Measurements from ENCODE around the gene PEX1. TPM values are rescaled to one million over a fixed set of nuclear protein-coding genes. Genes with fewer than 3 reads are reported as not detected.
"Not testable (repeated sequence)": the region's sequence is repeated elsewhere in the genome, so short reads cannot be mapped to it uniquely, and the experiment has no call there.

The PEX1 gene
- total RNA-seq, 1 experiment from 2014 or later: 7.2 TPM

DNA sequence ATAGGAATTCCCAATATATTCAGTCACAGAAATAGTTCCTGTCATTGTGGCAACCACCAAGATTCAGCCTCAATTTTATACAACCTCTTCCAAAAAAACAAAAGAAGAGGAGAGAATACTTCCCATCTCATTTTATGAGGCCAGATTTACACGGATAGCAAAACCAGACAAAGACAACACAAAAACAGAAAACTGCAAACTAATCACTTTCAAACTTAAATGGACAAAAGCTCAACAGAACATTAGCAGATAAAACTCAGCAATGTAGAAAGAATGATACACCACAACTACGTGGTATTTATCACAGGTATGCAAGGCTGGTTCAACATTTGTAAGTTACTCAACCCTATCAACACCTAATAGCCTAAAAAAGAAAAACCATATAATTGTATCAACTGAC, 22.0 kb downstream of the PEX1 start:
- DNase-seq (ENCODE audit: low read depth): no peak

DNA sequence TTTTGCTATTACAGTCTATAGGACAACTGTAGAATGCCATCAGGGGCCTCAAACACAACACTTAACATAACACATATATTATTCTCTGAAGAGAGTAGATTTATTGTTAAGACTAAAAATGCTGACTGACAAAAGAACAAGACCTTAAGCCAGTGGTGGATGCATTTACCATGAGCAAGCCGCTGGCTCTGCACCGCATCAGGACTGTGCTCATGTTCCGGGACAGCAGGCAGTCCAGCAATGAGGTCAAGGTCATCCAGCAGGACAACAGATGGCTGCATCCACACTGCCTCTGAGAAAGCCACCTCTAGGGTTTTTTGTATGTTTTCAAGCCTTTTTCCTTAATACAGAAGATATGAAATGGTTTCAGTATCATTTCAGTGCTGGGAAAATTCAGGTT, 23.8 kb downstream of the PEX1 start:
- DNase-seq (ENCODE audit: low read depth): no peak

DNA sequence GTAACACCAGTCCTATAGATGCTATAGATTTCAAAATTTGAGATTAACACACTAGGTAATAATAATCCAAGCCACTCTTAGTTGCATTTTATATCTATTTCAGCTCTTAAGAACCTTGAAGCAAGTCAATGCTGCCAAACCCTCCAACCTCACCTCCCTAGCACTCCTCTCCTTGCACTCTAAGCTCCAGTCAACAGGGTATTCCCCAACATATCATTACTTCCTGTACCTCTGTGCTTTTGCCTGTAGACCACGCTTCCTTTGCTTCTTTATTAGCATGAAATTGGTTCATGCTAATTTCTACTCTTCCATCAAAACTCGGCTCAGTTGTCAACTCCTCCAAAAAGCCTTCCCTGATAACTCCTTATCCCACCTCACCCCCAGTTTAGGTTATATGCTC, 24.6 kb downstream of the PEX1 start:
- DNase-seq (ENCODE audit: low read depth): no peak

DNA sequence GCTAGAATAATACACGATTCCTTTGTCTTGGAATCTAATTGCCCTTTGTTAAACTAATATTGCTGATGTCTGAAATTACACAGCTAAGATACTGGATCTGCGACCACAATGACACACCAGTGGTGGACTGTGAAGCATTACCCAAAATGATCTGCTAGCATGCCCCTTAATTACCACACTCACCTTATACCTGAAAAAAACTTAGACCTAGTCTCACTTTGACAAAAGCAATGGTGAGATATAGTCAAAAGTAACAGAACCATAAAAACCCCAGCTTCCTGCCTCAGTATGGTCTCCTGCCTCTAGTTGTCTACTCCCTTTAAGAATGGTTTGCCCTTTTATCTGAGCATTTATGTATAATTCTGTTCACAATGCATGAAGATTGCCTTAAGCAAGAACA, 29.8 kb downstream of the PEX1 start:
- no peak for DNase-seq (ENCODE audit: low read depth)

DNA sequence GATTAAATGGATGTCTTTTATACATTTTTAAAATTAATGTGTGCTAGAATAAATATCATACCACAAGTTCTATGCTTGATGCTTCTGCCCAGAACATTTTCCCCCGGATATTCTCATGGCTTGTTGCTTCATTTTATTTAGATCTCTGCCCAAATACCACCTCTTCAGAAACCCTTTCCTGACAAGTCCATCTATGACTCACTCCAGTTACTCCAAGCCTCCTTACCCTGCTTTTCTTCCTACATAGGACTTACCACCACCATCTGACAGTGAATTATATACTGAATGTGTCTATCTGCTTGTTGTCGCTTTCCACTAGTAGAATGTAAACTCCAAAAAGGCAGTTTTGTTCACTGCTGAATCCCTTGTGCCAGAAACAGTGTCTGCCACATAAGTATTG, 31.4 kb downstream of the PEX1 start:
- DNase-seq (ENCODE audit: low read depth): peak; percentile 49

DNA sequence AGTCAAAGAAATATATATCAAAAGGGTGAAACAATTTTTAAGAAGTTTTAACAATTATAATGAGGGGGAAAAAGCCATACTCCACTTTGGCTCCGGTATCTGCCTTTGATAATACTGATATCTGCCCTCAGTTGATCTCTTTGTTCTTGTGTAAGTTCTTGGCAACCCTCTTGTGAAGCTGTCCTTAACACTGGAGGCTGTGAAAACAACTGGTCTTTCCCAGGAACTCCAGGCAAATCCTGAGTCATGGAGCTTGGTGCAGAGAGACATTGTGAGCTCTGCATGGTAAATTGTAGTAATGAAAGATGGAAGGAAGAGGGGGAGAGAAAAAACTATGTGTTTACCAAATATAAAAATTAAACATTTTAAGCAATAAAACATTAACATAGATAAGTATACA, 38.7 kb downstream of the PEX1 start:
- no peak for DNase-seq (ENCODE audit: low read depth)

DNA sequence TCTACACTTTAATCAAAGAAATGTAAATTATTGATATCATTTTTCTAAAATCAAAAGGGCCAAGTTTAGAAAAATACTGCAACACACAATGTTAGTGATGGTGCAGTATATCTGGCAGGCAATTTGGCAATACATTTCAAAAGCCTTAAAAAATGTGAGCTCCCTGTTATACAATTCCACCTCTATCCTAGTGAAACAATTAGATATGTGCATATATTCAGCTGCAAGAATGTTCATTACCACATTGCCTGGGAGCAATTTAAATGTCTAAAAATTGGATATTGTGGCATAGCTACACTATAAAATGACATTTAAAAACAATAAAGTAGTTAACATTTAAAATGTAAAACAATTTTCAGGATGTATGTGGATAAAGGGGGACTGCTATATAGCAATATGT, 40.5 kb downstream of the PEX1 start:
- DNase-seq (ENCODE audit: low read depth): no peak

DNA sequence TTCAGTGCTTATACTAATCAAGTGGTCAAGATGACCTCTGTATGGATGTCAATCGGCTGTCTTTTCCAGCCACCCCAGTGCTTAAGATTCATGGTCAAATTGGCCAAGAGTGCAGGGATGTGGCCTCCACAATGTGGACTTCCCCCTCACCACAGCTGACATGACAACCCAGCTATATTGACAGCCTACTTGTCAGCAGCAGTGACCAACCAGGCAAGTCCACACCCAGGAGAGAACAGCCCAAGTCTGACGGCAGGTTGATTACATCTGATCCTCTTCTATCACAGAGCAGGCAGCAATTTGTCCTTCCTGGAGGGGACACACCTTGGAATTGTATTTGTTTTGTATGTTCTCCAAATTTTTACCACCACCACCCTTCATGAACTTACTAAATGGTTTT, 42.3 kb downstream of the PEX1 start:
- DNase-seq (ENCODE audit: low read depth): no peak

DNA sequence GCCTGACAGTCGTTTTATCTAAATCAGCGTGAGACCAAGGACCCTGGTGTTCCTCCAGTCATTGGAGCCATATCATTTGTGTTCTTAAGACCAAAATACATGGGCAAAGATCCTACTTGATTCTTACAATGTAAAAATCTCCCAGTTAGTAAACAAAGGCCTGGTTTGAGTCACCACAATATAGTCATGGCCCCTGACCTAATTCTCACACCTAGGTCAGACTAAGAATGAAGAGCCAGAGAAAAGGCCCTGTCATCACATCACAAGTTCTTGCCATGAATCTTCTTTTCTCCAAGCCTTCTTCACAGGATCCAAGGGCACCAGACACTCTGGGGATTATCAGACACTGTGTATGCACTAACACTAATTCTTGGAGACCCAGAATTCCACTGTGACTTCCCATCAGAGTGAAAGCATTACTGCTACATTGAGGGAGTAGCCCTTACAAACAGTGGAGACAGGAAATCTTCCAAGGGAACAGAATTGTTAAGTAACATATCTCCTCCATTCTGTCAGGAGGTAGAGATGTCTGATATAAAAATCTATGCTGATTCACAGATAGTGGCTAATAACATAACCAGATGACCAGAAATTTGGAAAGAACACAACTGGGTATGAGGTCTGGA, 42.9 kb downstream of the PEX1 start:
- DNase-seq (ENCODE audit: low read depth): no peak

DNA sequence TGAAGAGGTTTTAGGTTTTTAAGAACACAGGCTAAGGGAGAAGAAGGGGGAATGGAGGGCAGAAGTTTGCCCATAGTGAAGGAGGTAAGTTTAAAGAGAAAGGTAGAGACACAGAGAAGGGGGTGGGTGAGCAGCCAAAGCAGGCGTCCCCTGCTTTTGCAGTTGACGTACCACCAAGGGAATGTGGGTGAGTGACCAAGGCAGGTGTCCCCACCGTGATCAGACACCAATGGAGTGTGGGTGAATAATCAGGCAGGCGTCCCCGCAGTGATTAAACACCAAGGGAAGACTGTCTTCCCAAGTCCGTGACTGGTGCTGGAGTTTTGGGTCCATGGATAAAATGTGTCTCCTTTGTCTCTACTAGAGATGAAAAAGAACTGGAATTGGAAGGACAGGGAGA, 44.1 kb downstream of the PEX1 start:
- not testable (repeated sequence) for DNase-seq (ENCODE audit: low read depth)

DNA sequence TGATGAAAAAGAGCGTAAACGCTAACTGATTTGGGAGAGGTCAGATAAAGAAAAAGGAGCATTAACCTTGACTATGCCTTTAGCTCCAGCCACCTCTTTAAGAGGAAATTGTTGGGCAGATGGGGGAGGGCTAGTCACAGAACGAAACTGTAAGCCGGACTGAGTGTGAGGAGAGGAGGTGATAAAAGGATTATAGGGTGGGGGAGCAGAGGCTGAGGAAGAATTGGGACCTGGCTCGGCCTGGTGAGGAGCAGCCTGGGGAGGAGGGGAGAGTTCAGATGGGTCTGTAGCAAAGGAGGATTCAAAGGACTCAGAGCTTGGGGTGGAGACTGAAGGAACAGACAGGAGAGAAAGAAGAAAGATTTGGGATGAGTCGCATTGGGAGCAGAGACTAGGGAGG, 44.7 kb downstream of the PEX1 start:
- DNase-seq (ENCODE audit: low read depth): not testable (repeated sequence)

DNA sequence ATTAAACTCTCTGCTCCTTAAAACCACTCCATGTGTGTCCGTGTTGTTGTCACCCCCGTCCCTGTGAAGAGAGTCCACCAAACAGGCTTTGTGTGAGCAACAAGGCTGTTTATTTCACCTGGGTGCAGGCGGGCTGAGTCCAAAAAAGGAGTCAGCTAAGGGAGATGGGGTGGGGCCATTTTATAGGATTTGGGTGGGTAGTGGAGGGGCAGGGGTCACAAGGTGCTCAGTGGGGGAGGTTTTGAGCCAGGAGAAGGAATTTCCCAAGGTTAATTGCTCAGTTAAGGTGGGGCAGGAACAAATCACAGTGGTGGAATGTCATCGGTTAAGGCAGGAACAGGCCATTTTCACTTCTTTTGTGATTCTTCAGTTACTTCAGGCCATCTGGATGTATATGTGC, 49.2 kb downstream of the PEX1 start:
- not testable (repeated sequence) for DNase-seq (ENCODE audit: low read depth)

DNA sequence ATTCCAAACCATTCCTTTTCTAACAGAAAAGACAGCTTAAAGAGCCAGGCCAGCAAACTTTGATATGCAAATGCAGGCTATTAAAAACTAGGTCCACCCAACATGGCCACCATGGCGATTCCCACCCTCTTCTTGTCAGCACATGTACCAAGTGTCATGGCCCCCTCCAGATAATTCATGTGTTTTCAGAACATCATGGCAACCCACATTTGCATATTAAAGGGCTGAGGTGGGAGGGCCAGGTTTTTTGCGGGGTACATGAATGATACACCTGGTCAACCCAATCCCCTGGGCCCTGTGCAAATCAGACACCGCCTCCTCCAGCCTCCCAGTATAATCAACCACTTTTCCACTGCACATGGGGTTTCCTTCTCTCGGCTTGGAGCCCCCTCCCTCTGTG, 49.6 kb downstream of the PEX1 start:
- DNase-seq (ENCODE audit: low read depth): no peak

DNA sequence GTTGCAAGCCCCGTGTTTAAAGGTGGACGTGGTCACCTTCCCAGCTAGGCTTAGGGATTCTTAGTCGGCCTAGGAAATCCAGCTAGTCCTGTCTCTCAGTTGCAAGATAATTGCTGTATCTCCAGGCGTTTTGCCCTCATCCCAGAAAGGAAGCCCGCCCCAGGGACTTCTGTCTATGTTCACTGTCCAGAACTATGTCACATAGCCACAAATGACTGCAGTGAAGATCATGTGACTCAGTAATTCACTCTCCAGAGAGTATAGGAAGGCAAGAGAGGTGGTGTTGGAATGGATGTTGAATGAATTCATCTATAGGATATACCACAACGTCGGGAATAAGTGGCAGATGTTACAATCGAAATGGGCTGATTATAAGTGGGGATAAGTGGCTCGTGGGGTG, 50.2 kb downstream of the PEX1 start:
- DNase-seq (ENCODE audit: low read depth): no peak

DNA sequence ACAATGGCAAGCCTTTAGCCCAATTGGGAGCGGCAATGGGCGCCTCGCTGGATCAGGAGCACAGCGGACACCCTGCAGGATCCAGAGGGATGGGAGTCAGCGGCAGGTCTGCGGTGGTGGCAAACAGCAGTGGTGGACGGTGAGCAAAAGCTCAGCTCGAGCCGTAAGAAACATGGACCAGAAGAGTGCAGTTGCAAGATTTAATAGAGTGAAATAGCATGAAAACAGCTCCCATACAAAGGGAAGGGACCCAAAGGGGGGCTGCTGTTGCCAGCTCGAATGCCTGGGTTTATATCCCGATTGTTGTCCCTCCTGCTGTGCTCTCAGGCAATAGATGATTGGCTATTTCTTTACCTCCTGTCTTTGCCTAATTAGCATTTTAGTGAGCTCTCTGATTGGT, 50.6 kb downstream of the PEX1 start, which contains the start of gene ERVW-1:
Gene ERVW-1 (minus strand): TSS at position 266 of the 400 bp plus-strand sequence. CDS start 7,565 bp downstream, outside the sequence.
- not testable (repeated sequence) for DNase-seq (ENCODE audit: low read depth)

DNA sequence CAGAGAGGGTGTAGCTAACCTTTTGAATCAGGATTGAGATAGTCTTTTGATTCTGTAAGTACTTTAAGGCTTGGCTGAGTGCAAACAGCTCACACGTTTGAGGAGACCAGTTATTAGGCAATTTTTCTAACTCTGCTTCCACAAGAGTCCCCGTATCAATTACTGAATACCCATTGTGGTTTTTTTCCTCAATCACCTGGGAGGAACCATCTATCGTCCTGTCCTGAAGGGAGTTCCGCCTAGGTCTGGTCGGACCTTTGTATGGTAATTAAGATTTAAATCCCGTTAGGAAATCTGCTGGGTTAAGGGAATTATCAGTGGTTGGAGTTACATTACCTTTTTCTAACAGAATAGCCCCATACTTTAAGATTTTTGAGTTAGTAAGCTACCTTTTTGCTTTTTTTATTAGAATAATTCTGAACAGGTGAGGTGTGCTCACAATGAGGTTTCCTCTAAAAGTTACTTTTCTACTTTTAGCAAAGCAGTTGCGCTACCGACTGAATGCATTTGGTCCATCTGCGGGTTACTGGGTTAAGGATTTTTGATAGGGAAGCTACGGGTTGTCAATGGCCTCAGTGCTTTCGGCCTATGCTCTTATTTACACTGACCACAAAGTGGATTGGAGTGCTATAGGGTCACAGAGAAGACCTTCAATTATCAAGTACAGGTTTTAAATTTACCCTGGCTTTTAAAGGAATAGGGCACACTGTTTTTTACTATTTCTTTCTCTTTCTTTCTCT, 52.3 kb downstream of the PEX1 start:
- DNase-seq (ENCODE audit: low read depth): not testable (repeated sequence)

DNA sequence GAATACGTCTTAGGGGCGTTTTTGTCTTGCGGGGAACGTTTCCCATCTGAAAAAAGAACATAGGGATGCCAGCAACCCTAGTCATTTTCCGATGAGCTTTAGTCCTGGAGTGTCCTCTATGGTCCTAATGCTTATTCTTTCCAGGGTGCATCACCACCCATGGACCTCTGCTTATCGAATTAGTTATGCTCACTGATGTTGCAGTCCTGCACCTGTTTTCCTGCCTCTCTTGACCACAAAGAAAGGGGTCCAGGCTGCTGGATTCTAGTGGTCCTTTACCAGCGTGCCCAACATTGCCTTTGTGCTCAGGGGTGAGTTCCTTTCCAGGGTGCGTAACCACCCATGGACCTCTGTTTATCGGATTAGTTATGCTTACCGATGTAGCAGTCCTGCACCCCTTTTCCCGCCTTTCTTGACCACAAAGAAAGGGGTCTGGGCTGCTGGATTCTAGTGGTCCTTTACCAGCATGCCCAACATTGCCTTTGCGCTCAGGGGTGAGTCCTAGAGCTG, 53.0 kb downstream of the PEX1 start:
- not testable (repeated sequence) for DNase-seq (ENCODE audit: low read depth)

DNA sequence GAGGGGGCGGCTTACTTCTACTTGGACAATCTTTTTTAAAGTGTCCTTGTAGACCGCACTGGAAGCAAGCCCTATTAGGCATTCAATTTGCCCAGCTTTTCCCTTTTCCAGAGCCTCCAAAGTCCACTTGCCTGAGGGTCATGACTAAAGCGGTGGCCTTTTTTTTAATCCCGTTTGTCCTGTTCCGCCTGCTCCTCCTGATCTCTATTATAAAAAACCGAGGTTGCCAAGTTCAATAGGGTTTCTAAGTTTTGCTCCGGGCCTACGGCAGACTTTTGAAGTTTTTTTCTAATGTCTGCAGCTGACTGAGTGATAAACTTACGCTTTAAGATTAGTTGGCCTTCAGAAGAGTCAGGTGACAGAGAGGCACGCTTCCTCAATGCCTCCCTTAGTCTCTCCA, 54.3 kb downstream of the PEX1 start:
- not testable (repeated sequence) for DNase-seq (ENCODE audit: low read depth)

DNA sequence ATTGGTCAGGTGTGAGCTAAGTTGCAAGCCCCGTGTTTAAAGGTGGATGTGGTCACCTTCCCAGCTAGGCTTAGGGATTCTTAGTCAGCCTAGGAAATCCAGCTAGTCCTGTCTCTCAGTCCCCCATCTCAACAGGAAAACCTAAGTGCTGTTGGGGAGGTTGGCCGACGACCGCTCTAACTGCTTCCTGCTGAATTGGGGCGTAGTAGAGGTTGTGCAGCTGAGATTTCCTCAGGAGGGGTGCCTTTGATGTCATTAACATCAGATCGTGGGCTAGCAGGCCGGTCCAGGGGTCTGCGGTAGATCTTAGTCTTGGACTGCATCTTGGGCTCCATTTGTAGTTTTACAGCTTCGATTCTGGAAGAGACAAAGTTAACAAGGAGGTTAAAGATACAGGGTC, 59.7 kb downstream of the PEX1 start:
- DNase-seq (ENCODE audit: low read depth): not testable (repeated sequence)

DNA sequence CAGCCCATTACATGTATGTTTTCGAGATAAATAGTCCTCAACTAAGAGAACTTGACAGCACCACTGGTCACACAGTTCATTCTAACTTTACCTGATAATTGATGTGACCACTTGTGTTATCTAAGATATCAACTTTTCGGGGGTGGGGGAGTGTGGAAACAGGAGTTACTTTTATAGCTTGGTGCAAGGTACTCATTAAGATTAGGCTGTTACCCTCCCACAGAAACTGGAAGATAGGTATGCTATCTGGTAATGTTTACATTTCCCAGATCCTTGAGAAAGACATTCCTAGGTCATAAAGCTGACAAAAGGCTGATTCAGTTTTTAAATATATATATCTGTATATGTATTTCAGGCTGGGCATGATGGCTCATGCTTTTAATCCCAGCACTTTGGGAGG, 61.6 kb downstream of the PEX1 start:
- DNase-seq (ENCODE audit: low read depth): no peak

DNA sequence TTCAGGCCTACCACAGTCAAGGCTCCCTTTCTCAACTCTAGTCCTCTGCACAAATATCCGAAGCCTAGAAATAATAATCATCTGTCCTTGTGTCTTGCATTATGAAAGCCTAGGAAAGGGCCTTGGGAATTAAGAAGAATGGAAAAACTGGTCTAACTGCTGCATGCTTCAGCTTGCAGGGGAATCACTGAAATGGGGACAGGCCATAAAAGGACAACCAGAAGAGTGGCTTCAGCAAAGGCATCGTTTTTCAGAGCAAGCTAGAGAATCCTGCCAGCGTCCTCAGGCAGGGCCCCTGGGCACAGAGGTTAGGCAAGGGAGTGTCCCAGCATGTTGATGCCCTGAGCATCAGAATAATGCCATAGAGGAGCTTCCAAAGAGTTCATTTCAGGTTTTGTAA, 63.8 kb downstream of the PEX1 start:
- DNase-seq (ENCODE audit: low read depth): no peak

DNA sequence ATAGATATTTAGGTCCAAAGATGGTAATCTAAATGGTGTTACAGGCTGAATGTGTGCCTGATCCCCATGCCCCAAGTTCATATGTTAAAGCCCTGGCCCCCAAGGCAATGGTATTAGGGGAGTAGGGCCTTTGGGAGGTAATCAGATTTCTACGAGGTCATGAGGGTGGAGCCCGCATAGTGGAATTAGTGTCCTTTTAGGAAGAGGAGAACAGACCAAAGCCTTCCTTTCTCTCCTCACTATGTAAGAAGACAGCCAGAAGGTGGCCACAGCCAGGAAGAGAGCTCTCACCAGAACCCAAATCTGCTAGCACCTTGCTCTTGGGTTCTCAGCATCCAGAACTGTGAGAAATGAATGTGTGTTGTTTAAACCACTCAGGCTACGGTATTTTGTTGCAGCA, 65.8 kb downstream of the PEX1 start:
- DNase-seq (ENCODE audit: low read depth): no peak

Measured in HT1080 (cell line).